ENCODE results near the gene EBP.

GRCh38 chrX:48475774-48476577 lies 45.6 kb upstream of the EBP start, which contains the start of gene FTSJ1:
- TF ChIP-seq, protein P1, sequence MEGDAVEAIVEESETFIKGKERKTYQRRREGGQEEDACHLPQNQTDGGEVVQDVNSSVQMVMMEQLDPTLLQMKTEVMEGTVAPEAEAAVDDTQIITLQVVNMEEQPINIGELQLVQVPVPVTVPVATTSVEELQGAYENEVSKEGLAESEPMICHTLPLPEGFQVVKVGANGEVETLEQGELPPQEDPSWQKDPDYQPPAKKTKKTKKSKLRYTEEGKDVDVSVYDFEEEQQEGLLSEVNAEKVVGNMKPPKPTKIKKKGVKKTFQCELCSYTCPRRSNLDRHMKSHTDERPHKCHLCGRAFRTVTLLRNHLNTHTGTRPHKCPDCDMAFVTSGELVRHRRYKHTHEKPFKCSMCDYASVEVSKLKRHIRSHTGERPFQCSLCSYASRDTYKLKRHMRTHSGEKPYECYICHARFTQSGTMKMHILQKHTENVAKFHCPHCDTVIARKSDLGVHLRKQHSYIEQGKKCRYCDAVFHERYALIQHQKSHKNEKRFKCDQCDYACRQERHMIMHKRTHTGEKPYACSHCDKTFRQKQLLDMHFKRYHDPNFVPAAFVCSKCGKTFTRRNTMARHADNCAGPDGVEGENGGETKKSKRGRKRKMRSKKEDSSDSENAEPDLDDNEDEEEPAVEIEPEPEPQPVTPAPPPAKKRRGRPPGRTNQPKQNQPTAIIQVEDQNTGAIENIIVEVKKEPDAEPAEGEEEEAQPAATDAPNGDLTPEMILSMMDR (IDR thresholded peaks at IDR 0.05; ENCODE audit: poor library complexity, severe bottlenecking), result no peak
- TF ChIP-seq REST (IDR thresholded peaks at IDR 0.05; ENCODE audit: borderline replicate concordance) (no peak), RAD21 (conservative IDR thresholded peaks at IDR 0.05) (peak; percentile 16), MXI1 (conservative IDR thresholded peaks at IDR 0.05; ENCODE audit: poor library complexity, severe bottlenecking) (peak; percentile 90), EZH2 (IDR thresholded peaks at IDR 0.05; ENCODE audit: borderline replicate concordance, insufficient read depth, low read length, poor library complexity, severe bottlenecking) (no peak), POLR2AphosphoS5 (IDR thresholded peaks at IDR 0.05) (peak; percentile 82), EP300 (conservative IDR thresholded peaks at IDR 0.05; ENCODE audit: poor library complexity, severe bottlenecking) (peak; percentile 58)
